Activated CD8-positive, alpha-beta memory T cell treated with anti-CD3 and anti-CD28 coated beads, Interleukin-2, amount 10 ng/mL, durations not matched to agents 7 days and 5 days (primary cell): ENCODE results near the gene SLC30A1. TPM values are rescaled to one million over a fixed set of nuclear protein-coding genes. Genes with fewer than 3 reads are reported as not detected.
"Not testable (repeated sequence)": the region's sequence is repeated elsewhere in the genome, so short reads cannot be mapped to it uniquely, and the experiment has no call there.

Experiments used
- ATAC-seq: fragments of 150-1000 bp; cut with Tn5 transposase; one replicate; pipeline ENCODE4 v1.10.0; 2021; ENCODE audit warnings: moderate library complexity
- CTCF ChIA-PET: fragments of 350-600 bp; sonication (Branson Sonifier 250); formaldehyde crosslinking; loops from one replicate; lab custom pipeline; 2021; ENCODE audit warnings: antibody characterized with exemption; lab: Charles Lee
- DNase-seq: peaks from one replicate; pipeline ENCODE4 v3.0.0-alpha.2; 2020
- H3K27ac Mint-ChIP-seq: one replicate; pipeline ENCODE4 v1.8.0; 2021; ENCODE audit warnings: mild to moderate bottlenecking, mixed read lengths
- H3K27me3 Mint-ChIP-seq: one replicate; pipeline ENCODE4 v1.8.0; 2021; ENCODE audit warnings: mixed read lengths
- H3K36me3 Mint-ChIP-seq: one replicate; pipeline ENCODE4 v1.8.0; 2021; ENCODE audit warnings: mild to moderate bottlenecking, mixed read lengths
- H3K4me1 Mint-ChIP-seq: one replicate; pipeline ENCODE4 v1.8.0; 2021; ENCODE audit warnings: mixed read lengths
- H3K4me3 Mint-ChIP-seq: one replicate; pipeline ENCODE4 v1.8.0; 2021; ENCODE audit warnings: mild to moderate bottlenecking, moderate library complexity, mixed read lengths
- H3K9me3 Mint-ChIP-seq: one replicate; pipeline ENCODE4 v1.8.0; 2022; ENCODE audit warnings: low read depth, mixed read lengths
- total RNA-seq, 2 experiments: library from RNA; stranded (reverse); gene quantifications; one replicate each; pipeline ENCODE4 v1.2.3, GENCODE V29; 2021

The SLC30A1 gene, protein sequence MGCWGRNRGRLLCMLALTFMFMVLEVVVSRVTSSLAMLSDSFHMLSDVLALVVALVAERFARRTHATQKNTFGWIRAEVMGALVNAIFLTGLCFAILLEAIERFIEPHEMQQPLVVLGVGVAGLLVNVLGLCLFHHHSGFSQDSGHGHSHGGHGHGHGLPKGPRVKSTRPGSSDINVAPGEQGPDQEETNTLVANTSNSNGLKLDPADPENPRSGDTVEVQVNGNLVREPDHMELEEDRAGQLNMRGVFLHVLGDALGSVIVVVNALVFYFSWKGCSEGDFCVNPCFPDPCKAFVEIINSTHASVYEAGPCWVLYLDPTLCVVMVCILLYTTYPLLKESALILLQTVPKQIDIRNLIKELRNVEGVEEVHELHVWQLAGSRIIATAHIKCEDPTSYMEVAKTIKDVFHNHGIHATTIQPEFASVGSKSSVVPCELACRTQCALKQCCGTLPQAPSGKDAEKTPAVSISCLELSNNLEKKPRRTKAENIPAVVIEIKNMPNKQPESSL
- 1 to 10 TPM; 7.9 to 9.3 TPM for total RNA-seq

DNA sequence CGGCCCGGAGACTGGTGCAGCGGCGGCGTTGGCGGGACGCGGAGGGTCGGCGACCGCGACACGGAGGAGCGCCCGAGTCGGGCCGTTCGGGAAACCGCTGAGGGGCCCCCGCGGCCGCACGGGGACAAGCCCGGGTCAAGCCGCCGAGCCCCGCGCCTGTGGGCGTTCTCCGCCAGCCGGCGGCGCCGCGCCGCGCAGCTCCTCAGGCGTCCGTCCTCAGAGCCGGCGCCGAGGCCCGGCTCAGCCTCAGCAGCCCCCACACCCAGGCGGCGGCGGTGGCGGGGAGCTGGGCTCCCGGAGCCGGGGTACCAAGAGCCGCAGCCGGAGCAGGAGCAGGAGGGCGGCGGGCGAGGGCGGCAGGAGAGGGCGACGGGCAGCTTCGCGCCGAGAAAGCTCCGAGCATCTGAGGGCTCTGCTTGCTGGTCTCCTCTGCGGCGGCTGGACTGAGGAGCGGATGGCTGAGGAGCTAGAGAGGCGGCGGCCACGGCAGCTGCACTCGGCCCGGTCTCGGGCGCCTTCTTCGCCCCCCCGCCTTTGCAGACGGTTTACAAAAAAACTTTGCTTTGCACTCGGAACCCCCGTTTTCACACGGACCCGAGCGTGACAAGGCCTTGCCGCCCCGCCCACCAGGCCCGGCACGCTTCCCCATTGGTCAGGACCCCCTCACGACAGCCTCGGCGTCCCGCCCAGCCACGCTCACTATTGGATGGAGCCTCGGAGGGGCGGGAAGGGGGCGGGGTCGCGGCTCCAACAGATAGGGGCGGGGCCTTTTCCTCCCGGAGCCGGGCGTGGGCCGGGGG lies at the start of gene SLC30A1:
Gene SLC30A1 (minus strand): TSS at position 522 of the 800 bp plus-strand sequence. CDS start 549 bp downstream, outside the sequence.
- H3K27me3 Mint-ChIP-seq = no peaks in the 10 kb centered on the region
- CTCF ChIA-PET = interaction anchor here (0.8 to 3.0 kb wide), 13 partner anchors 28 to 705 kb away, joined by 3 to 12 read pairs (median 6); partner anchors contain the start of genes DTL and INTS7

DNA sequence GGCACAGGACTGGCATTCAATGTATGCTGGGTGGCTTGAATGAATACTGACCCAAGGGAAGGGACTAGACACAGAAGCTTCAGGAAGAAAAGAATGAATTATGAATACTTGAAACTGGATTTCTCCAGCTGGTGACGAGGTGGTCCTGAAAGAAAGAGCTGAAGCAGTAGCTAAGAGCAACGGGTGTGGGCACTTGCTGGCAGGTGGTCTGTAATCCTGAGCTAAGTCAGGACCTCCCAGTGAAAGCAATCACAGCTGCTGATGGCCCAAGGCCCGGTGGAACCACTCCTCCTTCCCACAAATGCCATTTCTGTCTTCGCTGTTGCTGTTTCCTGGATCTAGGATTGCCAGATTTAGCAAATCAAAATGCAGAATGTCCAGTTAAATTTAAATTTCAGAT lies 49.5 kb upstream of the SLC30A1 start:
- ATAC-seq (no peak), DNase-seq (no peak)
- Mint-ChIP-seq H3K36me3 (no peaks in the 10 kb centered on the region), H3K4me3 (no peak overlapping the region), H3K9me3 (no peaks in the 10 kb centered on the region), H3K27me3 (peaks cover 7% of the 10 kb centered on the region), H3K27ac (no peak overlapping the region), H3K4me1 (peaks cover 24% of the 10 kb centered on the region)
- CTCF ChIA-PET = no interaction called here

More for the DNA sequence above, at the start of gene SLC30A1:
- DNase-seq (peak; percentile 99), ATAC-seq (peak; percentile 89)
- Mint-ChIP-seq H3K9me3 (no peaks in the 10 kb centered on the region), H3K4me1 (peaks cover 58% of the 10 kb centered on the region), H3K27ac (peak within 1 kb of the TSS; percentile 90), H3K4me3 (peak within 1 kb of the TSS; percentile 98), H3K36me3 (peaks cover 16% of the 10 kb centered on the region)

DNA sequence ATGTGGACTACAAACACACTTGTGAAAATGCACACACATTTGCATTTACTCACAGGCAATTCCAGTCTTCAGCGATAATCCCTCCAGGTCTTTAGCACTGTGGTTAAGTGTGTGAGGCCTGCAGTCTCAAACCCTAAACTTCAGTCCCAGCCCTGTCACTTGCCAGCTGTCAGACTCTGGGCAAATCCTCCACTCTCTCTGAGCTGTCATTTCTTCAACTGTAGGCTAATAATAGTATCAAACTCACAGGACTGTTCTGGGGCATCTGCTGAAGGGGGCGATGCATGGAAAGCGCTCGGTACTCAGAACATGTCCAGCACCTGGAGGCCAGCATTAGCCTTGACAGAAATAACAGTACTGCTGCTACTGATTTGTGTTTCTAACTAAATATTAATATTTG lies 48.3 kb upstream of the SLC30A1 start:
- DNase-seq = no peak
- CTCF ChIA-PET = no interaction called here
- H3K27me3 Mint-ChIP-seq = peaks cover 5% of the 10 kb centered on the region
- peaks cover 23% of the 10 kb centered on the region for H3K4me1 Mint-ChIP-seq
- H3K27ac Mint-ChIP-seq = no peak overlapping the region
- ATAC-seq = no peak
- no peaks in the 10 kb centered on the region for H3K36me3 Mint-ChIP-seq
- H3K9me3 Mint-ChIP-seq = no peaks in the 10 kb centered on the region
- H3K4me3 Mint-ChIP-seq = no peak overlapping the region

DNA sequence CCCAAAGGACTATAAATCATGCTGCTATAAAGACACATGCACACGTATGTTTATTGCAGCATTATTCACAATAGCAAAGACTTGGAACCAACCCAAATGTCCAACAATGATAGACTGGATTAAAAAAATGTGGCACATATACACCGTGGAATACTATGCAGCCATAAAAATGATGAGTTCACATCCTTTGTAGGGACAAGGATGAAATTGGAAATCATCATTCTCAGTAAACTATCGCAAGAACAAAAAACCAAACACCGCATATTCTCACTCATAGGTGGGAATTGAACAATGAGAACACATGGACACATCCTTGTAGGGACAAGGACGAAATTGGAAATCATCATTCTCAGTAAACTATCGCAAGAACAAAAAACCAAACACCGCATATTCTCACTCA lies 46.9 kb upstream of the SLC30A1 start:
- H3K4me1 Mint-ChIP-seq = peaks cover 20% of the 10 kb centered on the region
- H3K36me3 Mint-ChIP-seq, ATAC-seq, H3K4me3 Mint-ChIP-seq, H3K27ac Mint-ChIP-seq, H3K27me3 Mint-ChIP-seq, CTCF ChIA-PET, DNase-seq, H3K9me3 Mint-ChIP-seq: not testable (repeated sequence)

DNA sequence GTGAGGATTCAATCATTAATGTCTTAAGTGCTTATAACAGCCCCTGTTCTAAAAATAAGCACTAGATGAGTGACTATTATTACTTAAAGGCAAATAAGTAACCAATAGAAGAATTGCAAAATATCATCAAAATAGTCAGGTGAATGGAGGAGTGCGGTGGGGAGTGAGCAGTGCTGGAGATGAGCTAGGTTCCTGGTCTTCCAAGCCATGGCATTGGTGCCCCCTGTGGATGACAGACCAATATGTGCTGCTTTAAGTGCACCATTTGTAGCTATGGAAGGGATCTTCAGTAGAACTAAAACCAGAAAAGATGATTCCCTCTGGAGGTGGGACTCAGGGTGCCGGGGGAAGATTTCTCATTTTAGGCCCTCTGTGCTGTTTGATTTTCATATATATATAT lies 46.1 kb upstream of the SLC30A1 start:
- Mint-ChIP-seq H3K9me3 (no peaks in the 10 kb centered on the region), H3K36me3 (no peaks in the 10 kb centered on the region), H3K4me3 (no peak overlapping the region), H3K4me1 (peaks cover 20% of the 10 kb centered on the region), H3K27ac (no peak overlapping the region), H3K27me3 (peaks cover 5% of the 10 kb centered on the region)
- ATAC-seq = peak; percentile 71
- DNase-seq = peak; percentile 53
- CTCF ChIA-PET = interaction anchor here (0.8 to 2.5 kb wide), 10 partner anchors 11 to 110 kb away, joined by 3 to 8 read pairs (median 5); partner anchors contain the start of gene SLC30A1

DNA sequence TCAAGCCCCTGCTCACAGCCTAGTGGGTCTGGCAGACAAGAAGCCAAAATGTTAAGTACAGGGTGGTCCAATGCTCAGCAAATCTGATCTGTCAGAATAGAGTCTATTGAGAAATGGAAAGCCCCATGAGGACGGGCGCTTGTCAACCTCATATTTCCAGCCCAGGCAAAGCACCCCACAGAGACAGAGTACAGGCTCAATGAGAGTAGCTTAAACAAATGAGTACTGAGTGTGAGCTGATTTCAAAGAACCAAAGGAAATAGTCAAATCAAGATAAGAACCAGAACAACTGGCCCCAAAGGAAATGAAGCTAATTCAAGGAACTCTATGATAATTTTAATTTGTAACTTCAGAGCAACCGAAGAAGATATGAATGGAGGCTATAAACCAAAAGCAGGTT lies 44.6 kb upstream of the SLC30A1 start:
- DNase-seq (no peak), ATAC-seq (no peak)
- Mint-ChIP-seq H3K4me1 (peaks cover 20% of the 10 kb centered on the region), H3K36me3 (no peaks in the 10 kb centered on the region), H3K27ac (peak overlapping the region; percentile 7), H3K27me3 (peaks cover 2% of the 10 kb centered on the region), H3K9me3 (no peaks in the 10 kb centered on the region), H3K4me3 (no peak overlapping the region)
- CTCF ChIA-PET = interaction anchor here (1.3 to 2.5 kb wide), 5 partner anchors 11 to 109 kb away, joined by 4 to 6 read pairs (median 5); partner anchors contain the start of gene SLC30A1

DNA sequence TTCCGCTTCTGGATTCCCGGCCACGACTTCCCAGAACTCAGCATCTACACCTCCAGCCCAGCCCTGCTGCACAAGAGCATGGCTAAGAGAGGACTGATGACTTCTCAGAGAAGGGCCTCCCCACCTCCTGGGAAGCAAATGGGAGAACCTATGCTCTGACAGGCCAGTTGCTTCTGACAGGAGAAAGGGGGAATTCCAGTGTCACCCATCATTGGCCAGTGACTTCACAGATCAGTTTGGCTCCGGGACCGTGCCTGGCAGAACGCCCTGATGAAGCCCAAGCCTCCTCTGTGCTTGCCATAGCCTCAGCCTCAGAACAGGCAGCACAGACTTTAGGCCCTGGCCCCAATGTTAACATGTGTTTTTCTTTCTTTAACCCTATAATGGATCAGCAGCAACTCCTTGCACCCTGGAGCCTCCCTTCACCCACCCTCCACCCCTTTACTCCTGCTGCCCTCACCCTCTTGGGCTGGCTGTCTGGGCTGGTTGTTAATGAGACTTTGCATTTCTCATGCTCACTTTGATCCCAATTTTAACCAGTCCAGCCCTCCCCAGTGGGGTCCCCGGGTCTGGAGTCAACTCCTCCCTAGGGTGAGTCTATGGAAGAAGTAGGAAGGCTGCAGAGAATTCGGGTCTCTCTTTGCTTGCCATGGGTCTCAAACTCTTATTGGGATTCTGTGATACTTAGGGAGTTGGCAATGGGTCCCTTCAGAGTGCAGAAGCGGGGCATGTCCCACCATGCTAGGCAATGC lies 42.7 kb upstream of the SLC30A1 start:
- Mint-ChIP-seq H3K4me1 (peaks cover 20% of the 10 kb centered on the region), H3K27me3 (peaks cover 2% of the 10 kb centered on the region), H3K4me3 (no peak overlapping the region), H3K9me3 (no peaks in the 10 kb centered on the region), H3K27ac (no peak overlapping the region), H3K36me3 (no peaks in the 10 kb centered on the region)
- CTCF ChIA-PET = interaction anchor here (0.6 kb wide), 1 partner anchor 235 kb away, joined by 4 read pairs; no protein-coding TSS in a partner anchor
- ATAC-seq = no peak
- DNase-seq = no peak

DNA sequence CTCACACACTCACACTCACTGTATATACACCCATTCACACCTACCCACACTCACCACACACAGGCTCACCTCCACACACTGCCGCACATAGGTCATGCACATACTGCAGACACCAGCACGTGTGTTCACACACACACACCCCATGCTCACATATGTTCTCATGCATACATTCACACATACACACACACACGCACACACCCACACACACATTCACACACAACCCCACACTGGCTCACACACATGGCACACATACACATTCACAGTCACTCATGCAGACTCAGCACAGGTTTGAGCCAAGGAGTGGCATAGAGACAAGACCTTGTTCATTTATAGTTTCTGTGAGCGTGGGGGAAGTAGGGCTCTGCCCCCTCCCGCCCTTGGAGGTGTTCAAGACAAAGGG lies 41.1 kb upstream of the SLC30A1 start:
- no peak overlapping the region for H3K4me3 Mint-ChIP-seq
- peaks cover 20% of the 10 kb centered on the region for H3K4me1 Mint-ChIP-seq
- DNase-seq (no peak), ATAC-seq (no peak)
- peaks cover 2% of the 10 kb centered on the region for H3K27me3 Mint-ChIP-seq
- H3K36me3 Mint-ChIP-seq = no peaks in the 10 kb centered on the region
- H3K9me3 Mint-ChIP-seq = no peaks in the 10 kb centered on the region
- CTCF ChIA-PET = no interaction called here
- no peak overlapping the region for H3K27ac Mint-ChIP-seq

DNA sequence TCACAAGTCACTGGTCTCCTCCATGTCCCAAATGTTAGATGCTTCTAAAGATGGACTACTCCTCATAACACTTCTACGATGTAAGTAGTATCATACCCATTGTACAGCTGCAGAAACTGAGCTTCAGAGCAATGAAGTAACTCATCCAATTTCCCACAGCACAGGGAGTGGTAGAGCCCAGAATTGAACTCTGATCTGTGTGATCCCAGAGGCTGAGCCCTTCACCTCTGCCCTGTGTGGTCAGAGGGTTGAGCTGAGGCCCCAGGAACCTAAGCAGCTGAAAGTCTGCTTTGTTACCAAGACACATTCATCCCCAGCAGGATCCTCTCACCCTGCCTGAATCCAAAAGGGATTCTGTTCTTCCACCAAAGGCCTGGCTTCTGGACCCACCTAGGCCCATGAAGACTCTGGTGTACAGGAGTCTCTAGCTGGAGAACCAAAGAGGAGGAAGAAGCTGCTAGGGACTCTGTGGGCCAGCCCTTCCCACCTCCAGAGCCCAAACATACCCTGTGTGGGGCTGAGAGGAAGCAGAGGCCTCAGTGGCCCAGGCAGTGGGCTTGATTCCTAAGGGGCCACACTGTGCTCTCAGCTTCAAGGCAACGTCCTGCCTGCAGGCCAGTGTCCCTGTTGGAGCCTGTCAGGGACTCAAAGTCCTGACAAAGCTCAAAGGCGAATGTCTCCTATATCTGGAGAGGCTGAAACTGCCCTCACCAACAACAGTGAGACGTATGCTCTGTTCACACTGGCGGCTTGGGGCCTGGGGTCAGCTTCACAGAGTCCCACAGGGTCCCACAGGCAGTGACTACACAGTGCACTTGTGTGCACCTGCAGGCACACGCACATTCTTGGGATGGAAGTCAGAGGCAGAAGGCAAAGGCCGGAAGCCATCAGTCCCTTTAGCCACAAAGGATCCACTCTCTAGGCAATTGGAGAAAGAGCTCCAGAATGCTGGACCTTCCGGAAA lies 40.4 kb upstream of the SLC30A1 start:
- Mint-ChIP-seq H3K27ac (no peak overlapping the region), H3K36me3 (no peaks in the 10 kb centered on the region), H3K27me3 (no peaks in the 10 kb centered on the region), H3K4me1 (peaks cover 20% of the 10 kb centered on the region), H3K4me3 (no peak overlapping the region), H3K9me3 (no peaks in the 10 kb centered on the region)
- CTCF ChIA-PET = no interaction called here
- DNase-seq (no peak), ATAC-seq (no peak)

DNA sequence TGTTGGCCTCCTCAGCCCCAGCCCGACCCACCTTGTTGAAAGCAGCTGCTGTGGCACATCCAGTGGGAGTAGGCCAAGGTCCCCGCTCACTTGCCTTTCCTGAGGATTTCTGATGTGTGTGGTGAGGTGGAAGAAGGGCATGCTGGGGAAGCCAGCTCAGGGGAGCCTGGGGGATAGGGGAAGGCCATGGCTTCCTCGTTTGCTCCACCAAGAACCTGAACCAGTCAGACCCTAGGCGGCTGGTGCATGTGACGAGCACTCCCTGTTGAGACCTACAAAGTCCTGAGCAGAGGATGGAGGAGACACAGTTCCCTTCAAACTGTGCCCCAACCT lies 38.0 kb upstream of the SLC30A1 start:
- H3K4me1 Mint-ChIP-seq = peaks cover 13% of the 10 kb centered on the region
- CTCF ChIA-PET = interaction anchor here (1.1 to 2.4 kb wide), 3 partner anchors 14 to 38 kb away, joined by 3 to 7 read pairs (median 5); no protein-coding TSS in a partner anchor
- no peak for DNase-seq
- no peaks in the 10 kb centered on the region for H3K36me3 Mint-ChIP-seq
- no peaks in the 10 kb centered on the region for H3K9me3 Mint-ChIP-seq
- H3K27me3 Mint-ChIP-seq = no peaks in the 10 kb centered on the region
- no peak overlapping the region for H3K27ac Mint-ChIP-seq
- ATAC-seq = no peak
- H3K4me3 Mint-ChIP-seq = no peak overlapping the region

DNA sequence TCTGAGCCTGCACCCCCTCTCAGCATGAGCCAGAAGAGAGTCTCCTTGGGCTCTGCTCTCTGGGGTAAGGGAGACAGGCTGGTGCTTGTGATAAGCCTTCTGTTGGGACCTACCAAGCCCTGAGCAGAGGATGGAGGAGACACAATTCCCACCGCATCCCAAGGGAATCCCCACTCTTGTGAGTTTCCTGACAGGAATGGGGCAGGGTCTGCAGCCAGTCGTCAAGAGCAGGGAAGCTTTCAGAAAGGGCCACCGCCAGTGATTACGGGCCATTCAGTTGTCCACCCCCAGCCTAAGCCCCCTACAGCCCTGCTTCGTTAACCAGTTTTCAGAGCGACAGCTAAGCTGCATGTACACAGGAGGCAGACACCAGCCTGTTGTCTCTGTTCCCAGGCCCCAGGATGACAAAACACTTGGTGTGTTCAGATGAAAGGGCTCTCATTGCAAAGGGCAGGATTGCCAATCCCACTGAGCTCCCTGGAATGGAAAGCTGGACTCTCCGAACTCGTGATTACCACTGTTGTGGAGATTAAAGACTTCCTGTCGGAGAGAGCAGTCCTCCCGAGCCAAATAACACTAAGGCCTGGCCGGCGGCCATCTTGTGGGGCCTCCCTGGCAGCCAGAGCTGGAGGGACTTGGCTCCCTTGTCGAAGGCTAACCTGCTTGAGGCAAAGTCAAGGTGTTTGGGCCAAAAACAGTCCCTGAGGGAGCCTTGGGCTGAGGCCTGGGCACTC lies 37.4 kb upstream of the SLC30A1 start:
- no peak for ATAC-seq
- no peak for DNase-seq
- CTCF ChIA-PET = interaction anchor here (1.1 to 2.4 kb wide), 3 partner anchors 14 to 39 kb away, joined by 3 to 7 read pairs (median 5); no protein-coding TSS in a partner anchor
- Mint-ChIP-seq H3K9me3 (no peaks in the 10 kb centered on the region), H3K27ac (no peak overlapping the region), H3K36me3 (no peaks in the 10 kb centered on the region), H3K27me3 (no peaks in the 10 kb centered on the region), H3K4me1 (peaks cover 15% of the 10 kb centered on the region), H3K4me3 (no peak overlapping the region)
